HG03103 (cell line): Measurements from ENCODE around the gene CLTA.
"Not testable (repeated sequence)": the region's sequence is repeated elsewhere in the genome, so short reads cannot be mapped to it uniquely, and the experiment has no call there.

ENCODE experiments used
- ATAC-seq: cut with Tn5 transposase; IDR thresholded peaks from one replicate; pipeline ENCODE4 v1.9.1; 2021; ENCODE audit warnings: low read depth; ENCODE audit not compliant: unreplicated experiment

The CLTA gene

DNA sequence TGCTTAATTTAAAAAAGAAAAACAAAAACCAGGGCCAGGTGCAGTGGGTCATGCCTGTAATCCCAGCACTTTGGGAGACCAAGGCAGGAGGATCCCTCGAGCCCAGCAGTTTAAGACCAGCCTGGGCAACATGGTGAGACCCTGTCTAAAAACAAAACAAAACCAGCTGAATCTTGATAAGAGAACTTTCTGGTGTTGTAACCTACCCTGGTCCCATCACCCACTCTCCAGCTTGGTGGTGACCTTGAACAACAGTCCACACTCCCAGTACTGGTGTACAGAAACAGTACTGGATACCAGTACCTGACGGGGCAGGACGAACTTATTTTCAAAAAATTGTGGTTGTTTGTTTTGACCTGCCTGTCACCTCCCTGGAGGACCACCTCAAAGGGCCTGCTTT is 30.9 kb downstream of the CLTA start:
- no peak for ATAC-seq

DNA sequence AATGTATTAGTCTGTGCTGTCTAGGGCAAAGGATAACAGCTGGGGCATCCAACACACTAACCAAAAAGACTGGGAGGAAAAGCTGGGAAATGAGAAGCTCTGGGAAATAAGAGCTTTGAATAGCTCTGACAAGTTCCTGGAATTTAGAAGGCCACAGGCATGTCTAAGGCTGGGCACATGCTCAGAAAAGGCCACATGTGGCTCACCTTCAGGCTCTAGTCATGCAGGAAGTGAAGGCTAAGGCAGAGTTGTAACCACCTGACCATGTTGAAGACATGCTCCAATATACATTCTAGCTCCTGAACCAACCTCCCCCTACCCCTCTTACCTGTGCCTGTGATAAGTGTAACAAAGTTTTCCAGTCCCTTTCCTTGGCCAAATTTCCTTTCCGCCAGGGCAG is 31.7 kb downstream of the CLTA start:
- no peak for ATAC-seq

DNA sequence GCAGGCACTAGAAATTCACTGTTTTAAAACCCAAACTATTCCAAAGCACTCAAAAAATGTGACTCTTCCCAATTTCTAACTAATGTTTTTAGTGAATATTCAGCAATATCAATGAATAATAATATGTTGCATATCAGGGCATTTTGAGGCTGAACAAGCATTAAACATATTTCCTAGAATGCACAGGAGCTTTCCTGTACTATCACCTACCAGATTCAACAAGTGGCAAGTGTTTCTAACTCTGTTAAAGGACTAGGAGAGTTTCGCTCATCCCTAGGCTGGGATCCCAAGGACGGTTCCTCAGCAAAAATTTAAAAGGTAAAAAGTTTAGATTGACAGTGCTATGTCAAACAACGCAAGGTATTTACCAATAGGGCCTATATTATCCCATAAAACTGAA is 46.5 kb downstream of the CLTA start:
- ATAC-seq = no peak

DNA sequence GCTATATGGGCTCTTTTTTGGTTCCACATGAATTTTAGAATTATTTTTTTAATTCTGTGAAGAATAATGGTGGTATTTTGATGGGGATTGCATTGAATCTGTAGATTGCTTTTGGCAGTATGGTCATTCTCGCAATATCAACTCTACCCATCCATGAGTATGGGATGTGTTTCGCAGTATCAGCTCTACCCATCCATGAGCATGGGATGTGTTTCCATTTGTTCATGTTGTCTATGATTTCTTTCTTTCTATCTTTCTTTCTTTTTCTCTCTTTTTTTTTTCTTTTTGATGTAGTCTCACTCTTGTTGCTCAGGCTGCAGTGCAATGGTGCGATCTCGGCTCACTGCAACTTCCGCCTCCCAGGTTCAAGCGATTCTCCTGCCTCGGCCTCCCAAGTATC is 48.5 kb downstream of the CLTA start:
- ATAC-seq = not testable (repeated sequence)

DNA sequence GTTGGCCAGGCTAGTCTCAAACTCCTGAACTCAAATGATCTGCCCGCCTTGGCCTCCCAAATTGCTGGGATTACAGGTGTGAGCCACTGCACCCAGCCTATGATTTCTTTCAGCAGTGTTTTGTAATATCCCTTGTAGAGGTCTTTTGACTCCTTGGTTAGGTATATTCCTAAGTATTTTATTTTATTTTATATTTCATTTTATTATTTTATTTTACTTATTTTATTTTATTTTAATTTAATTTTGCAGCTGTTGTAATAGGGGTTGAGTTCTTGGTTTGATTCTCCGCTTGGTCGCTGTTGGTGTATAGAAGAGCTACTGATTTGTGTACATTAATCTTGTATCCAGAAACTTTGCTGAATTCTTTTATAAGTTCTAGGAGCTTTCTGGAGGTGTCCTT is 49.0 kb downstream of the CLTA start:
- not testable (repeated sequence) for ATAC-seq

DNA sequence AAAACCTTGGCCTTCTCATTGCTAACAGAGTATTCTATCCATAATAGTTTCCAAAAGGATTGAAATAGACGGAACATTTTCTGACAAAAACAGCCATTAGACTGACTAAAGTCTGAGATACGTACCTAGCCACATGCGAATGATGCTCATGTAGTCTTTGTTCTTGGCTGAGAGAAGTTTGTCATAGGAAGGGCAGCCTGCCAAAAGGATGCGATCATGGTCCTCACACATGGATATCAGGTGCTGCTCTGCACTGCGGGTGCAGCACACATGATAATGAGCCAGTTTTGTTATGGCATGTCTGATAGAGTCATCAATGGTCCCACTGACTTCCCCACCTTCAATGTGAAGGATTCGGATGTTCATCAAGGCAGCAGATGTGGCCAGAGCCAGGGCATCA is 55.2 kb downstream of the CLTA start:
- ATAC-seq = no peak

DNA sequence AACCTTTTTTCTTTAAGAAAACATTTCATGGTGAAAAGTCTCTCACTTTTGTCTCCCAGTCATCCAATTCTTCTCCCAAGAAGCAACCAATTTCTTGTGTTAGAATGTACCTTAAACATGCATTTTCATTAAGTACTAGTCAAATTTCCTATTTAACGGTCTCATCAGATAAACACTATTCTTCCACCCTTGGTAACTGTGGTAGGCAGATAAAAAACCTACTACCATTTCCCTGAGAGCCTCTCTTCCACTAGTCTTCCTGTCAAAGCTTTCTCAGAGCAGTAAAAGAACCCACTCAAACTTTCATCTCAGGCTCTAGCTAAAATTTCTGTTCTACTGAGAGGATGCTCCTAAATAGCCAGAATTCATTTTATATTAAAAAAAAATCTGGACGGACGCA is 56.6 kb downstream of the CLTA start:
- no peak for ATAC-seq

DNA sequence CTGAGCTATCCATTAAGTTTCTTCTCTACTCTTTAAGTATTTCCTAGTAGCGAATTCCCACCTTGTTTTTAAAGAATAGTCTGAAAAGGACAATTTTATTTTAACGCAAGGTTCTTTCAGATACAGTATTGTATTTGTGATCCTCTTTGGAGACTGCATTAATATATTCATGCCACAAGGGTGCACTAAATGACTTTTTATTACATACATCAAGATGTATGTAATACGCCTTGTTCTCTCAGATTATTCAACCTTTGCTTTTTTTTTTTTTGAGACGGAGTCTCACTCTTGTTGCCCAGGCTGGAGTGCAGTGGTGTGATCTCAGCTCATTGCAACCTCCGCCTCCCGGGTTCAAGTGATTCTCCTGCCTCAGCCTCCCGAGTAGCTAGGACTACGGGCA is 57.3 kb downstream of the CLTA start:
- ATAC-seq = not testable (repeated sequence)

DNA sequence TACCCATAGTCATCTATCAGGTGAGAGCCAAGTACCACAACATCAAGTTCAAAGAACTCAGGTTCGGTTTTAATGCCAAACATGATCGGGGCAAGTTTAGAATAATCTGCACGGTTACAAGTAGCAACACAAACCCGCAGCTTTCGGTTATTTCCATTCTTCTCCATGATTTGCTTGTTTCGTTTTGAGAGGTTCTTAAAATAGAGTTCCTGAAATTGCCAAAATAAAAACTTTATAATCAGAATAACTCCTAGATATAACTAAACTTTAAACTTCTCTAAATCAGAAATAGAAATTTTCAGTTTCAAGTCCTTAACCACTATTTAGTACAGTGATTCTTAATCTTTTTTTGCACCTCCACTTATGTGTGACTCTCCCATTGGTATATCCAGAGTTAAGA is 58.5 kb downstream of the CLTA start:
- ATAC-seq = no peak

DNA sequence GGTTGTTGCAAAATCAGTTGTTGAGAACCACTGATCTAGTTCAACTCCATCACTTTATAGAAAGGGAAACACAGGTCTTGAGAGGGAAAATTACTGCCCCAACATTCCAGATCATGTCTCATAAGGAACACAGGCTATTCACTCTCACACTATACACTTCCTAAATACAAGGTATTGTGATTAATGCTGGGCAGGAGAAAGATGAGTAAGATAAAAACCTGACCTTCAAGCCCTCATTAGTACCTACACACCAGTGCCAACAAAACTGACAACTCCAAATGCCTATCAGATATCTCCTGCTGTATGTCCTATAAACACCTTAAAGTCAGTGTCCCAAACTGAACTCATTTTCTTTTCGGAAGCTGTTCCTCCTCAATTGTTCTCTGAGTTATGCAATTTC is 59.4 kb downstream of the CLTA start:
- no peak for ATAC-seq

DNA sequence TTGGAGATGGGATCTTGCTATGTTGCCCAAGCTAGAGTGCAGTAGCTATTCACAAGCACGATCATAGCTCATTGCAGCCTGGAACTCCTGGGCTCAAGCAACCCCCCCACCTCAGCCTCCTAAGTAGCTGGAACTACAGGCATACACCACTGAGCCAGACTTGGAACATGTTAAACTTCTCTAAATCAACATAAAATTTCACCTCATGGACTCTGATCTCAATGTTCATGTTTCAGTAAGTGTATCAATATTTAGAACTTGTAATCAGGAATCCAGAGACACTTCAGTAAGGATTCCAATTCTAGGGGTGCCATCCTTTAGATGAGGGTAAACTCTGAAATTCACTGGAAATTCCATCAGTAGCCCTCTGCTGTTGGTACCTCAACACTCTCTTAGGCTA is 60.7 kb downstream of the CLTA start:
- no peak for ATAC-seq

DNA sequence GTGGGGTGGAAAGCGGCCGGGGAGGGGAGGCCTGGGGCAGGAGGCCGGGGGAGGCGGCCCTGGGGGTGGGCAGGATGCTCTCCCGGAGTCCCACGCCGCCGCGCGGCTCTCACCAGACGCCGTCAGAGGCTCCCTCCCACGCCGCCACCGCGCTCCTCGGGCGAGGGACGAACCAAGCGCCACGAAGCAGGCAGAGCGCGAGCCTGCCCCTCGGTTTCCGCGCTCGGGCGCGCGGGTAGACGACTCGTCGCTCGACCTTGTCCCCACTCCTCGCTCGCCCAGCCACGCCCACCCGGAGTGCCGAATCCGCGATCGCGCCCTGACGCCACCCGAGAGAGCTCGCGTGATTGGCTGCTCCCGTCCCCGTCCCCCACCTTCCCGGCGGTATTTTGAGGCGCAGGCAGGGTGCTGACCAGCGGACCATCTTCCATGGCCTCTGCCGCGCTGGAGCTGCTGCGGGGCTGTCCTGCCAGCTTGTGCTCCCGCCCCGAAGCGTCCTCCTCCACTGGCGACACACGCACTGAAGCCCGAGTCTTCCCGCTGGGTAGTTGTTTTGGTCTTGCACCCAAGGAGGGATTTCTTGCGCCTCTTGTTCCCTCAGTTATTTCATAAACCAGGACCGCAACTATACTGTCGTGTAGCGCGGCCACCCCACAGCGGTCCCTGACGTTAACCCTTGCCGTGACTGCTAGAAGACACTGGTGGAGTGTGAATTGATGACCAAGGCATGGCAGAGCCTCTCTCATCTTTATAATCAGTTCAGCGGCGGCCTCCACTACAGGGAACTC is 67.7 kb downstream of the CLTA start, which contains the start of gene GNE:
Gene GNE, minus strand, starts transcription at position 241 of the 788 bp plus-strand sequence. CDS start 9,093 bp downstream, outside the sequence.
- ATAC-seq = peak; percentile 77

DNA sequence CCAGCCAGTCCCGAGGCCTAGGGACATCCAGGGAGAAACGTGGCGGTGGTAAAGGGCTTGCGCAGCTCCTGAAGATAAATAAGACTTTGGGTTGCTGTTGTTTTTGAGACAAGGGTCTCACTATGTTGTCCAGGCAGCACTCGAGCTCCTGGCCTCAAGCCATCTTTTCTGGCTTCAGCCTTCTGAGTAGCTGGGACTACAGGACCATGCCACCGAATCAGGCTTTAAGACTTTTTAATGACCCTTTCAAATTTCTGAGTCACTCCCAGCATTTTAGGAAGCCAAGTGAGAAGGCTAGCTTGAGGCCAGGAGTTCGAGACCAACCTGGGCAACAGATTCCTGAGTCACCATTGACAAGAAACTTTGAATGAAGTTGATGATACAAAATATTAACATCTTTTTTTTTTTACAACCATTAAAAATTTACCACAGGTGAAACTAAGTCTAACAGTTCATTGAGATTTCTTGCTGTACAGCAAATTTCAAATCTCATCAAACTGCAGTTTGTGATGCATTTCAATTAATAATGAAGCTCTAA is 68.3 kb downstream of the CLTA start:
- ATAC-seq = no peak
